ENCODE results near the gene EPHA5.

Gene EPHA5

DNA sequence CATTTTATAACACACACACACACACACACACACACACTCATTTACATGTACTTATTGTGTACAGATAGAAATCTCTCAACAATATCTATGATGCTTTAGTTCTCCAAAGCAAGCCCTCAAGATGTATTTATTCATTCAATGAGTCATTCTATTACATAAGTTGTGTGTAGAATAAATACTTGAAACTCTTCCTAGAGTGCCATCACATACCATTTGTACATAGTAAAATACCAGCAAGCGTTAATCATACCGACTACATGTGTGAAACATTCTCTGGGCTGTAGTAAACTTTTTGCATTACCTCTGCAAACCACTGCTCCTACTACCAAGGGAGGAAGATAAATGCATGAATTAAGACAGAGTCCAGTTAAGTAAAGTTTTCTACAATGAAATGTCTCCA is 70.9 kb downstream of the EPHA5 start:
- H3K4me3 ChIP-seq (ENCODE audit: control insufficient read depth, low read depth, low read length): no peak overlapping the region
- TF ChIP-seq, protein P1, sequence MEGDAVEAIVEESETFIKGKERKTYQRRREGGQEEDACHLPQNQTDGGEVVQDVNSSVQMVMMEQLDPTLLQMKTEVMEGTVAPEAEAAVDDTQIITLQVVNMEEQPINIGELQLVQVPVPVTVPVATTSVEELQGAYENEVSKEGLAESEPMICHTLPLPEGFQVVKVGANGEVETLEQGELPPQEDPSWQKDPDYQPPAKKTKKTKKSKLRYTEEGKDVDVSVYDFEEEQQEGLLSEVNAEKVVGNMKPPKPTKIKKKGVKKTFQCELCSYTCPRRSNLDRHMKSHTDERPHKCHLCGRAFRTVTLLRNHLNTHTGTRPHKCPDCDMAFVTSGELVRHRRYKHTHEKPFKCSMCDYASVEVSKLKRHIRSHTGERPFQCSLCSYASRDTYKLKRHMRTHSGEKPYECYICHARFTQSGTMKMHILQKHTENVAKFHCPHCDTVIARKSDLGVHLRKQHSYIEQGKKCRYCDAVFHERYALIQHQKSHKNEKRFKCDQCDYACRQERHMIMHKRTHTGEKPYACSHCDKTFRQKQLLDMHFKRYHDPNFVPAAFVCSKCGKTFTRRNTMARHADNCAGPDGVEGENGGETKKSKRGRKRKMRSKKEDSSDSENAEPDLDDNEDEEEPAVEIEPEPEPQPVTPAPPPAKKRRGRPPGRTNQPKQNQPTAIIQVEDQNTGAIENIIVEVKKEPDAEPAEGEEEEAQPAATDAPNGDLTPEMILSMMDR (conservative IDR thresholded peaks at IDR 0.05; ENCODE audit: control insufficient read depth, insufficient read depth, low read depth, low read length): no peak
- peak; percentile 17 for DNase-seq (ENCODE audit: low read depth)

DNA sequence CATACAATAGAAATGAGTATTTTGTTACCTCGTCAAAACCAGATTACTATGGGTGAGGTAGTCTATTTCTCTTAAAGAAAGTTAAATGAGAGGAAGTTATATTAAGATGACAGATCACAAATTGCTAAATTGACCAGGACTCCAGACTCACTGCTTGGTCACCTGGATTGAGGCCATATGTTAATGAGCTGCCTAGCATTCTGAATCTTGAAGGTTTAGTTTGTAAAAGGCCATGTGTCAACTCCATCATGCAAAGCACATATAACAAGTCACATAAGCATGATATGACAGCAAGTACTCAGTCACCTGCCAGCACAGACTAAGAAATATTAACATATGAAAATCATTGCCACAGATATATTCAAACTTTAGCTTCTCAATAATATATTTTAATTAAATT is 72.6 kb downstream of the EPHA5 start:
- H3K4me3 ChIP-seq (ENCODE audit: control insufficient read depth, low read depth, low read length): no peak overlapping the region
- TF ChIP-seq, protein P1 (conservative IDR thresholded peaks at IDR 0.05; ENCODE audit: control insufficient read depth, insufficient read depth, low read depth, low read length): no peak

DNA sequence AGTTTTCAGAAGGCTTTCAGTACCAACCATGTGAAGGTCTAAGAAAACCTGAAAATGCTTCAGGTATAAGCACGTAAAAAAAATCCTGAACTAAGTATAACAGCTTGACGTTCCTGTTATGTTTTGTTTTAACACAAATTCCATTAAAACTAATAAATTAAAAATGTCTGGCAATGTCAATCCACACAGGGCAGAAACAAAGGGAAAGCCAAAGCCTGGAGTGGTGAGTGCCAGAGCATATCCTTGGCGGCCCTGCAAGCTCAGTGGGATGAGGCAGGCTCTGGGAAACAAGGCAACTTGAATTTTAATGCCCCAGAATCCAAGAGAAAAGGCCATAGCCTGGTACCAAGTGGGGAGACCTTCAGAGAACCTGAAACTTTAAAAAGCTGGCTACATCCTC is 78.2 kb downstream of the EPHA5 start:
- TF ChIP-seq, protein P1 (conservative IDR thresholded peaks at IDR 0.05; ENCODE audit: control insufficient read depth, insufficient read depth, low read depth, low read length): no peak
- DNase-seq (ENCODE audit: low read depth): no peak
- H3K4me3 ChIP-seq (ENCODE audit: control insufficient read depth, low read depth, low read length): no peak overlapping the region

More for the DNA sequence above, 72.6 kb downstream of the EPHA5 start:
- no peak for DNase-seq (ENCODE audit: low read depth)

DNA sequence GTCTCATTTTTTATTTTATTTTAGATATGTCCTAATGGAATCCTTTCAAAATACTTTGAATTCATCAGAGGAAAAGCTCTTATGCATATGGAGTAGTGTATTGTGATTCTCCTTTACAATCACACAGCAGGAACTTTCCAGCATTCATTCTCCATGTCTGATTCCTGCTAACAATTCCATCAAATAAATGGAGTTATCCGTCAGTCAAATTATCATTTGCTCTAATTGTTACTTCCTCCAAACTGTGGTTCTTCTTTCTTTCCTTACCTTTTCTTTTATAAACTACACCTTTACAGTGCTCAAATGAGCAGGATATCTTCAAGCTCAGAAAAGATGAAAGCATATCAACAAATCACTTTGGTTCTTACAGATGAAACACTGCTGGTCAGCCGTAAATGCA is 80.4 kb downstream of the EPHA5 start:
- H3K4me3 ChIP-seq (ENCODE audit: control insufficient read depth, low read depth, low read length): no peak overlapping the region
- no peak for DNase-seq (ENCODE audit: low read depth)

DNA sequence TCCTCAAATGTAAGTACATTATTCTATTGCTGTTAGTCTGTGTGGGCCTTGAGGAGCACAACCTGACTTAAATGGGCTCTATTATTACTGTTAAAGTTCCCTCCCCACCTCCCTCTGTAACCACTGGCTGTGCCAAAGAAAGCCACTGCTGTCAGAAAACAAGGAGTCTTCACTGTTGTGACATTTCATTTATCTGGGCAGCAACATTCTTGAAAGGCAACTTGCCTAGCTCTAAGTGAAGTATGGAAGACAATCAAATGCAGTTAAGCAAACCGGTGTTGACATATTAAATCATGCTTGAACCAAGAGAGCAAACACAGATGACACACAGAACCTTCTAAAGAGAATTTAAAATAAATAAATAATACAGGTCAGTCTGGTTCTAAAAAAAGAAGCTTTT is 81.0 kb downstream of the EPHA5 start:
- H3K4me3 ChIP-seq (ENCODE audit: control insufficient read depth, low read depth, low read length): no peak overlapping the region
- TF ChIP-seq, protein P1 (conservative IDR thresholded peaks at IDR 0.05; ENCODE audit: control insufficient read depth, insufficient read depth, low read depth, low read length): no peak
- no peak for DNase-seq (ENCODE audit: low read depth)

More for the DNA sequence above, 80.4 kb downstream of the EPHA5 start:
- TF ChIP-seq, protein P1 (conservative IDR thresholded peaks at IDR 0.05; ENCODE audit: control insufficient read depth, insufficient read depth, low read depth, low read length): no peak

DNA sequence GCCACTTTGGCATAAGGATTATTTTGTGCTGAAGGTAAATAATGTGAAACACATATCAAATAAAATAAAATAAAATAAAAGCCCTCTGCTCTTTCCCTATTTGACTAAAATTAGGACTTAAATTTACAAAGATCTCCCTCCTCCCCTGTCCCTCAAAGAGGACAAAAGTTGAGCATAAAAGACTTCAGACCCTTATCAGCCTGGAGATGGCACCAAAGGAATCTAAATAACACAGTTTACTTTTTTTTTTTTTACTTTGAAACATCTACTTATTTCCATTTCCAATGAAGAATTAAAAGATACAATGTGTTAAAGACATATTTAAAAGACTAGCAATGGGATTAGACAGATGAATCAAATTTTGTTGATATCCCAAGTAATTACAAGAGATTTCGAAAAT is 89.7 kb downstream of the EPHA5 start:
- TF ChIP-seq, protein P1 (conservative IDR thresholded peaks at IDR 0.05; ENCODE audit: control insufficient read depth, insufficient read depth, low read depth, low read length): no peak
- DNase-seq (ENCODE audit: low read depth): peak; percentile 7

DNA sequence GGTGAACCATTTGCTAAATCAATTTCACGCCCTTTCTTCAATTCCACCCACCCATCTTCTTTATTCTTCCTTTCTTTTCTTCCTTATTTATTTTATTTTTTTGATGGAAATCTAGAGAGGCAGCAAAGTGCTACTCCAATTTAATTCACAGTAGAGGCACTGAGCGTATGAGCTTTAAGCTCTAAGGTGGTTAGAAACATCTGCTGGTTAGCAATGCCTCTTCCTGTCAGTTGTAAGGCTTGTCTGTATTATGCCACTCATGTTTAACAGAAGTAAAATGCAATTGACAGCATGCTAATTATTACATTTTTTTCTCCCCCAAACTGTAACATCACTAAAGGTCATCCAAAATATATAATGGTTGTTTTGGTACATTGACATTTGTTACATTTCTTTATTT is 103.8 kb downstream of the EPHA5 start:
- TF ChIP-seq, protein P1 (conservative IDR thresholded peaks at IDR 0.05; ENCODE audit: control insufficient read depth, insufficient read depth, low read depth, low read length): no peak
- no peak for DNase-seq (ENCODE audit: low read depth)

More for the DNA sequence above, 89.7 kb downstream of the EPHA5 start:
- H3K4me3 ChIP-seq (ENCODE audit: control insufficient read depth, low read depth, low read length): no peak overlapping the region

More for the DNA sequence above, 103.8 kb downstream of the EPHA5 start:
- no peak overlapping the region for H3K4me3 ChIP-seq (ENCODE audit: control insufficient read depth, low read depth, low read length)

All from fibroblast of mammary gland (primary cell).